T47D (cell line): ENCODE measurements around the gene KLHL24.
"Not testable (repeated sequence)": the region's sequence is repeated elsewhere in the genome, so short reads cannot be mapped to it uniquely, and the experiment has no call there.

Experiments used
- DNase-seq, 2 experiments: peaks; one replicate each; pipeline versions ENCODE4 v3.0.0 to v3.0.0-alpha.2; 2011 to 2012; ENCODE audit warnings: low read depth in 1 of 2, low spot score in 1 of 2
- JUND ChIP-seq: IDR thresholded peaks from 2 replicates; pipeline ENCODE4 v1.6.1; 2012; ENCODE audit warnings: low read depth
- in situ Hi-C: cut with HindIII; loops from 2 replicates; pipeline ENCODE4 v1.10.0; 2016; ENCODE audit warnings: low sequenced_read_pairs, low pct_unique_long_range_greater_than_20kb

Gene KLHL24

GRCh38 chr3:183638101-183638852, 2.9 kb downstream of the KLHL24 start:
- in situ Hi-C loops = no loop called here
- no peak for TF ChIP-seq JUND
- DNase-seq = no peak

GRCh38 chr3:183640635-183641034, 5.2 kb downstream of the KLHL24 start:
- DNase-seq, in situ Hi-C loops: not testable (repeated sequence)

GRCh38 chr3:183641882-183642281, 6.5 kb downstream of the KLHL24 start:
- in situ Hi-C loops = no loop called here
- no peak for TF ChIP-seq JUND
- no peak for DNase-seq

- DNase-seq = peak in 1 of 2 experiments; percentile 26
- TF ChIP-seq JUND = no peak
- in situ Hi-C loops = no loop called here
Observed at GRCh38 chr3:183644244-183644643, 8.8 kb downstream of the KLHL24 start.

- DNase-seq = no peak
- in situ Hi-C loops = no loop called here
Observed at GRCh38 chr3:183645254-183645653, 9.8 kb downstream of the KLHL24 start.

GRCh38 chr3:183650554-183650953, 15.1 kb downstream of the KLHL24 start:
- in situ Hi-C loops = no loop called here
- TF ChIP-seq JUND = no peak
- no peak for DNase-seq

More at GRCh38 chr3:183645254-183645653, 9.8 kb downstream of the KLHL24 start:
- no peak for TF ChIP-seq JUND

DNA sequence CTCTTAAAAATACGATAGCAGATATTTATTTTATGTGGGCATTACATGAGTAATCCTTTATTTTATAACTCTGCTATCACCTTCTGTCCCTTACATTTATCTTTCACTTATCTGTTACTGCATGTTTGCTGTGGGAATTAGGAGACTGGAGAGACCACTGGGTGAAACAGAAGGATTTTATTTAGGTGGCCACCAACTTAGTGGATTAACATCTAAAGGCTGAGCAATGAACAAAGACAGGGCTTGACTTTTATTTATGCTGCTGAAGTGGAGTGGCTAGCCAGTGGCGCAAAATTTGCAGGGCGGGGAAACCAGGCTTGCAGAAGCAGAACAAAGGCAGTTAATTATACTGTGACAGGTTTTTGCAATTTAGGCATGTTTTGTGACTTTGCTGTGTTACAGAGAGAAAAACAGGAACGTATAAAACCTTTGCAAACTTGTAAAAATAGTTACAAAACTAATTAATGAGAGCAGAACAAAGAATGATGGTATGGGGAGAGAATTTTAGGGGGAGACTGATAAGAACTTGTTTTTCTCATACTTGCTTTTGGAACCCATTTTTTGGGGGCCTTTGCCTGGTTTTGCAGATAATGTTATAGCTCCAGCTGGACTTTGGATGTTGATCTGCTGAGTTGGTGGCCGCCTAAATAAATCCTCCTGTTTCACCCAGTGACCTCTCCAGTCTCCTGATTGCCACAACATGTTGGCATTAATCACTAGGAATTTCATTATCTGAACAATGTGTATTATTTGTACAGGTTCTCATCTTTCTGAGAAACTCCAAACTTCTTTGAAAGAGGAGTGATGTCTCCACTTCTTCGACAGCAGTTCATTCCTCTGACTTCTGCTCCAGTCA, 18.0 kb downstream of the KLHL24 start:
- DNase-seq = peak in 1 of 2 experiments; percentile 42
- in situ Hi-C loops = no loop called here
- TF ChIP-seq JUND = no peak

GRCh38 chr3:183654727-183655126, 19.3 kb downstream of the KLHL24 start:
- in situ Hi-C loops = no loop called here
- no peak for TF ChIP-seq JUND
- no peak for DNase-seq

GRCh38 chr3:183662099-183662498, 26.7 kb downstream of the KLHL24 start:
- in situ Hi-C loops = no loop called here
- TF ChIP-seq JUND = no peak
- DNase-seq = no peak

GRCh38 chr3:183664913-183665381, 29.5 kb downstream of the KLHL24 start:
- DNase-seq = peak in 1 of 2 experiments; percentile 58
- in situ Hi-C loops = no loop called here
- no peak for TF ChIP-seq JUND

GRCh38 chr3:183680061-183680460, 44.6 kb downstream of the KLHL24 start:
- in situ Hi-C loops = no loop called here
- no peak for DNase-seq
- TF ChIP-seq JUND = no peak

DNA sequence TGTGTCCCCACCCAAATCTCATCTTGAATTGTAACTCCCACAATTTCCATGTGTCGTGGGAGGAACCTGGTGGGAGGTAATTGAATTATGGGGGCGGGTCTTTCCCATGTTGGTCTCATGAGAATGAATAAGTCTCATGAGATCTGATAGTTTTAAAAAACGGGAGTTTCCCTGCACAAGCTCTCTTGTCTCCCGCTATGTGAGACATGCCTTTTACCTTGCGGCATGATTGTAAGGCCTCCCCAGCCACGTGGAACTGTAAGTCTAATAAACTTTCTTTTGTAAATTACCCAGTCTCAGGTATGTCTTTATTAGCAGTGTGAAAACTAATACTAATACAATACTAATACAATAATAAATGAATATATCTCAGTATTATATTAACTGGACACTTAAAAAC, 52.3 kb downstream of the KLHL24 start:
- in situ Hi-C loops = no loop called here
- no peak for TF ChIP-seq JUND
- no peak for DNase-seq

- peak in 1 of 2 experiments; percentile 46 for DNase-seq
- TF ChIP-seq JUND = no peak
- in situ Hi-C loops = no loop called here
Observed at GRCh38 chr3:183688874-183689273, 53.5 kb downstream of the KLHL24 start.

- DNase-seq, in situ Hi-C loops: not testable (repeated sequence)
Observed at GRCh38 chr3:183689621-183690020, 54.2 kb downstream of the KLHL24 start.
